Esophagus squamous epithelium (tissue), 4 donors: ENCODE data around the gene CRTC3.

Experiments
- POLR2A ChIP-seq, 4 donors: fragments of 450-650 bp; IDR thresholded peaks; one replicate each; pipeline ENCODE4 v1.6.1; 2017; ENCODE audit warnings: antibody characterized with exemption in 4 of 4, mild to moderate bottlenecking in 4 of 4, moderate library complexity in 3 of 4
- TF ChIP-seq, protein P1 (sequence below), 6 experiments: fragments of 450-650 bp in 4 of 6; fragments of 200-600 bp in 2 of 6; sonication (generic) in 2 of 6; IDR thresholded peaks; one replicate each; pipeline ENCODE4 v1.5.1; 2016 to 2019; ENCODE audit warnings: antibody characterized with exemption in 6 of 6, mild to moderate bottlenecking in 4 of 6, moderate library complexity in 4 of 6

DNA sequence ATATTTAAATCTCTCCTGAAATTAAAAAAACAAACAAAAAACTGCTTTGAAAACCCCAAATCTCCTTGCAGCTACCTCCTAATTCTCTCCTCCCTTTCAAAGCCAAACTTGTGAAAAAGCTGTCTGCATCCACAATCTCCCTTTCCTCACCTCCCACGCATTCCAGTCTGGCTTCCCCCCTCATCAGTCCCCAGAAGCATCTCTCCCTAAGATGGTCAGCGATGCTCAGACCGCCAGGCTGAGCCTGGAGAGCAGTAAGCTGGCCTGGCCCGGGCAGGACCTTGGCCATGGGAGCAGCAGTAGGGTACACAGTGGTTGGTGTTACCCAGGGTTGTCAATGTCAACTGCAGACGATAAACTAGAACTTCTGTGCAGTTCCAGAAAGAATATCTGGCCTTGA is 154.6 kb downstream of the CRTC3 start:
- TF ChIP-seq, protein P1, sequence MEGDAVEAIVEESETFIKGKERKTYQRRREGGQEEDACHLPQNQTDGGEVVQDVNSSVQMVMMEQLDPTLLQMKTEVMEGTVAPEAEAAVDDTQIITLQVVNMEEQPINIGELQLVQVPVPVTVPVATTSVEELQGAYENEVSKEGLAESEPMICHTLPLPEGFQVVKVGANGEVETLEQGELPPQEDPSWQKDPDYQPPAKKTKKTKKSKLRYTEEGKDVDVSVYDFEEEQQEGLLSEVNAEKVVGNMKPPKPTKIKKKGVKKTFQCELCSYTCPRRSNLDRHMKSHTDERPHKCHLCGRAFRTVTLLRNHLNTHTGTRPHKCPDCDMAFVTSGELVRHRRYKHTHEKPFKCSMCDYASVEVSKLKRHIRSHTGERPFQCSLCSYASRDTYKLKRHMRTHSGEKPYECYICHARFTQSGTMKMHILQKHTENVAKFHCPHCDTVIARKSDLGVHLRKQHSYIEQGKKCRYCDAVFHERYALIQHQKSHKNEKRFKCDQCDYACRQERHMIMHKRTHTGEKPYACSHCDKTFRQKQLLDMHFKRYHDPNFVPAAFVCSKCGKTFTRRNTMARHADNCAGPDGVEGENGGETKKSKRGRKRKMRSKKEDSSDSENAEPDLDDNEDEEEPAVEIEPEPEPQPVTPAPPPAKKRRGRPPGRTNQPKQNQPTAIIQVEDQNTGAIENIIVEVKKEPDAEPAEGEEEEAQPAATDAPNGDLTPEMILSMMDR (IDR thresholded peaks at IDR 0.05), result no peak
- no peak for TF ChIP-seq POLR2A (IDR thresholded peaks at IDR 0.05)
